ENCODE measurements around the gene SCAI.
A peak's percentile ranks its signal among the peaks of the same experiment; 100 is the strongest.
"Not testable (repeated sequence)": the region's sequence is repeated elsewhere in the genome, so short reads cannot be mapped to it uniquely, and the experiment has no call there.

SCAI gene

GRCh38 chr9:125143377-125144090 lies at the start of gene SCAI:
Gene SCAI, minus strand, starts transcription at chr9:125143528. Its CDS starts 91 bp downstream, at chr9:125143437.
- DNase-seq (ENCODE audit: low read depth): peak; percentile 95

DNA sequence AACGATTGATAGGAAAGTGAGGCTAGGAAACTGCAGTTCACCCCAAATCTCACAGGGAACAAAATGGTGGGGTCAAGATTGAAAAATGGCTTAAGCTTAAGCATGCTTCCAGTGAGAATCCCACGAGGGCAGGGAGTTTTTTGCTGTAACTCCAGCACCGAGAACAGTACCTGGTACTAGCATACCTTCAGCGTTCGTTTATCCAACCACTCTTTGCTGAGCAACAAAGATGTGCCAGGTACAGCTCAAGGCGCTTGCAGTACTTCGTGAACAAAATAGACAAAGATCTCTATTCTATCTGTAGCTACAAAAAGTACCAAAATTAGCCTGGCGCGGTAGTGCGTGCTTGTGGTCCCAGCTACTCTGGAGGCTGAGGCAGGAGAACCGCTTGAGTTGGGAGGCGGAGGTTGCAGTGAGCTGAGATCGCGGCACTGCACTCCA lies 47.1 kb upstream of the SCAI start:
- no peak for DNase-seq (ENCODE audit: low read depth)

DNA sequence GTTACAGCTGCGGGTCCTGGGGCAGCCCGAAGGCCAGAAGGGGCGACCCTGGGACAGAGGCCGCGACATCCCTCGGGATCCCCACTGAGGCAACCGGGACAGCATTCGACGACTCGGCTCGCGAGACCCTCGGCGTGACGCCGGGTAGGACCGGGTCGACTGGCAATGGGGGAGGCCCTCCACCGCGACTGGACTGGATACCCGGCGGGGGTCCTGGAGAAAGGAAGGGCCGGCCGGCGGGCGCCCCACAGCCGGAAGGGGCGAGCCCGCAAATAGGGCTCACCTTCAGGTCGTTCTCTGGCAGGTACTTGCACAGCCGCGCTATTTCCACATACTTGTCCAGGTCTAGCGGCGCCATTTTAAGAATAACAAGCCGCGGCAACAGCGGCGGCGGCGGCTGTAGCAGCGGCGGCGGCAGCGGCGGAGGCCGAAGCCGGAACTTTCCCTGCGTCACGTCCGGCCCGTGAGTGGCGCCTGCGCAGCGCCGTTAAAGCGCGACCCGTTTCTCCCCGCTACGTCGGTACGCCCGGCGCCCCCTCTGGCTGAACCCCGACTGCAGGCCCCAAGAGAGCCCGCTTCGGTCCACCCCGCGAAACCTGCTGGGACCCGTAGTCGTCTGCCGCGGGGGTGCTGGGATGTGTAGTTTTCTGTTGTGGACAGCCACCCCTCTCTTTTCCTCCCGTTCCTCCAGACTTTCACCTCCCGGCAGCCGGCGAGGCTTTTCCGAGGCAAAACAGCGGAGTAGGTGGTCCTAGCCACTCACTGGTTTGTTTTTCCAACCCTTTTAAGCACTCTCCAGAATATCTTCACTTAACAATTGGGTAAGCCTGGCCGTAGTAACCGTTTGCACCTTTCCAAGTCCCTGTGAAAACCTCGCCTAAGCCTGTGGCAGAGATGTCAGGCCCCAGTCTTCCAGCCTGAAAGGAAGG lies 46.3 kb upstream of the SCAI start, which contains the start of gene PPP6C:
Gene PPP6C, minus strand, starts transcription at position 443 of the 929 bp plus-strand sequence. Its CDS starts 85 bp downstream, at position 358.
- DNase-seq (ENCODE audit: low read depth): peak; percentile 94

DNA sequence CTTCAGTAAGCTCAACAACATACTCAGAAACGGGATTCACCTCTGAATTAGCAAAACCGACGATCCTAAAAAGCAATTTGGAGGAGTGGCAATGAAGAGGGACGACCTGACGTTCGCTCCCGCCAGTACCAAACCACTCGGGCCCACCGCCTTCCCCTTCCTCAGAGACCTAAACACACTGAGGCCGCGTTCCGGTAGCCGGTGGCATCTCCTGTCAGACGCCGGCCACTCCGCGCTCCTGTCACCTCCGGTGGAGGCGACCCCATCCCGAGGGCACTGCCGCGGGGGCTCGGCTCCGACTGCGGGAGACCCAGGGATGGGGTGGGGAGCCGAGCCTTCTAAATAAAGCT lies 45.7 kb upstream of the SCAI start:
- DNase-seq (ENCODE audit: low read depth): peak; percentile 6

DNA sequence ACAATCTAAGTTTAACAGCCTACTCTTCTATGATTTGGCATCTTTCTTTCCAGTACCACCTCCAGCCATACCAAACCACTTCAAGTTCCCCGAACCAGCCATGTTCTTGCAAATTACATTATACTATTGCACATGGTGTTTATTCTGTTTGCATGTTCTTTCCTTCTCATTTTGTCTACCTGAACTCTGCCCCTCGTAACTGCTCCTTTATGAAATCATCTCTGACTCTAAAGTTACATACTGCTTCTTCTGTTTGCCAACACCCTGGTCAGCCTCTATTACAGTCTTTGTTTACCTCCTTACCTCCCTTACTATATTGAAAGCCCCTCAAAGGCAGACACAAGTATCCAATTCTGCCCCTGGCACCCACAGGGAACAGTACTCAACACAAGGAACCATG lies 40.2 kb upstream of the SCAI start:
- no peak for DNase-seq (ENCODE audit: low read depth)

DNA sequence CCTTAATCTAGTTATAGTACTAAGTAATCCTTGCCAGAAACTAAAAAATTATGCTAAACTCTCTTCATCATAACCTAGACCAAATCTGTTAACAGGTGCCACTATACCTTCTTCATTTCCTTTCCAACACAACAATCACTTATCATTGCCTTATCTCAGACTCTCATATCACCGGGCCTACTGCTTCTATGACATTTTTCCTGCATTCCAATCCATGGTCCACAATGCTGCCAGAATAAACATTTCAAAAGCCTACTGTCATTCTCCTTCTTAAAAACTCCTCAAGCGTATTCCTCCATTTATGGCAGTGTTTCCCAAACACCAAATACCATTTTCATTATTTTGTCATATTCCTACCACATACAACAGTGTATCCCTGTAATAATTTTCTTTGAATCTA lies 39.7 kb upstream of the SCAI start:
- no peak for DNase-seq (ENCODE audit: low read depth)

DNA sequence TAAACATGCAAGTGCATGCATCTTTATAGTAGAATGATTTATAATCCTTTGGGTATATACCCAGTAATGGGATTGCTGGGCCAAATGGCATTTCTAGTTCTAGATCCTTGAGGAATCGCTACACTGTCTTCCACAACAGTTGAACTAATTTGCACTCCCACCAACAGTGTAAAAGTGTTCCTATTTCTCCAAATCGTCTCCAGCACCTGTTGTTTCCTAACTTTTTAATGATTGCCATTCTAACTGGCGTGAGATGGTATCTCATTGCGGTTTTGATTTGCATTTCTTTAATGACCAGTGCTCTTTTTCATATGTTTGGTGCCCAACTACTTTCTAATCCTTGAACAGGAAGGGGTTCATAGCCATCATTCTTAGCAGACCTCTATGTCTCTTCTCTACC lies 38.4 kb upstream of the SCAI start:
- DNase-seq (ENCODE audit: low read depth): not testable (repeated sequence)

DNA sequence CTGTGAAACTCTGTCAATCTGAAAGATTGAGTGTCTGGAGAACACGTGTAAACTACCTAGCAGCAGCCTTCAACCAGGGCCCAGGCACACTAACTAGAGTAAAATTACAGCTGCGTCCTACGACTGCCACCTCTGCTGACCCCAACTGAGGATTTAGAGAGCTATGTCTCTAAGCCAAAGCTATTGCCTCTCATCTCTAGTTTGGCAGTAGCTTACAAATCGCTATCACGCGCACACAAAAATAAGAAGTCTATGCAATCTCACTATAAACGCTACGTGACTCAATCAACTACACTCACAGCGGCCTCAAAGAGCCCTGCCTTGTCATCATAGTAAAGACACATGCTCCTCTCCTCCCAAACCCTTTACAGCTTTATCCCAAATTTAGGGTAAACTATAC lies 37.5 kb upstream of the SCAI start:
- no peak for DNase-seq (ENCODE audit: low read depth)

DNA sequence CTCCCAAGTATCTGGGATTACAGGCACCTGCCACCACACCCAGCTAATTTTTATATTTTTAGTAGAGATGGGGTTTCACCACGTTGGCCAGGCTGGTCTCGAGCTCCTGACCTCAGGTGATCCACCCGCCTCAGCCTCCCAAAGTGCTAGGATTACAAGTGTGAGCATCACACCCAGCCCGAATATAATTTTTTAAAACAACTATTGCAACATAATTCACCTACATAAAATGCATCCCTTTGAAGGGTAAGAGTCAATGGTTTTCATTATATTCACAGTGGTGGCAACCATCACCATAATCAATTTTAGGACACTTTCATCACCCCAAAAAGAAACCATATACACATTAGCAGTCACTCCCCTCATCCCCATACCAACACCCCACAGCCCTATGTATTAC lies 36.4 kb upstream of the SCAI start:
- not testable (repeated sequence) for DNase-seq (ENCODE audit: low read depth)

DNA sequence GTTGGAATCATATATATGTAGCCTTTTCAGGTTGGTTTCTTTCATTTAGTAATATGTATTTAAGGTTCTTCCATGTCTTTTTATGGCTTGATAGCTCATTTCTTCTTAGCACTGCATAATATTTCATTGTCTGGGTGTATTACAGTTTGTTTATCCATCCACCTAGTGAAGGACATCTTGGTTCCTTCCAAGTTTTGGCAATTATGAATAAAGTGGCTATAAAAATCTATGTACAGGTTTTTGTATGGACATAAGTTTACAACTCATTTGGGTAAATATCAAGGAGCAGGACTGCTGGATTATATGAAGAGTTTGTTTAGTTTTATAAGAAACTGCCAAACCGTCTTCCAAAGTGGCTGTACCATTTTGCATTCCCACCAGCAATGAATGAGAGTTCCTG lies 34.6 kb upstream of the SCAI start:
- no peak for DNase-seq (ENCODE audit: low read depth)

GRCh38 chr9:125176636-125177035 lies 33.3 kb upstream of the SCAI start:
- DNase-seq (ENCODE audit: low read depth): no peak

DNA sequence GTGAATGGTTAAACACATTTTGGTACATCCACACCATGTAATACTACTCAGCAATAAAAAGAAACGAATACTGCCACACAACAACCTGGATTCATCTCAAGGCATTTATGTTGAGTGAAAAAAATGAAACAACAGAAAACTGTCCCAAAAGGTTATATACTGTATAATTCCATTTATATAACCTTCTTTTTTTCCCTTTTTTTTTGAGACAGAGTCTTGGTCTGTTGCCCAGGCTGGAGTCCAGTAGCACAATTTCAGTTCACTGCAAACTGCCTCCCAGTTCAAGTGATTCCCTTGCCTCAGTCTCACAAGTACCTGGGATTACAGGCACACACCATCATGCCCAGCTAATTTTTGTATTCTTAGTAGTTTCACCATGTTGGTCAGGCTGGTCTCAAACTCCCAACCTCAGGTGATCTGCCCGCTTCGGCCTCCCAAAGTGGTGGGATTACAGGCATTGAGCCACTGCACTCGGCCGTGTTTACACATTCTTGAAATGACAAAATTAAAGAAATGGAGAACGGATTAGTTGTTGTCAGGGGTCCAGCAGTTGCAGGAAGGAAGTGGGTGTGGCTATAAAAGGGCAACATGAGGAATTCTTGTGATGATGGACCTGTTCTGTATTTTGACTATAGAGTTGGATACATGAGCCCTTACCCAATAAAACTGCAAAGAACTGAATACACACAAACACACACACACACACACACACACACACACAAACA lies 28.9 kb upstream of the SCAI start:
- no peak for DNase-seq (ENCODE audit: low read depth)

GRCh38 chr9:125169895-125170294 lies 26.6 kb upstream of the SCAI start:
- no peak for DNase-seq (ENCODE audit: low read depth)

GRCh38 chr9:125166762-125167161 lies 23.4 kb upstream of the SCAI start:
- no peak for DNase-seq (ENCODE audit: low read depth)

DNA sequence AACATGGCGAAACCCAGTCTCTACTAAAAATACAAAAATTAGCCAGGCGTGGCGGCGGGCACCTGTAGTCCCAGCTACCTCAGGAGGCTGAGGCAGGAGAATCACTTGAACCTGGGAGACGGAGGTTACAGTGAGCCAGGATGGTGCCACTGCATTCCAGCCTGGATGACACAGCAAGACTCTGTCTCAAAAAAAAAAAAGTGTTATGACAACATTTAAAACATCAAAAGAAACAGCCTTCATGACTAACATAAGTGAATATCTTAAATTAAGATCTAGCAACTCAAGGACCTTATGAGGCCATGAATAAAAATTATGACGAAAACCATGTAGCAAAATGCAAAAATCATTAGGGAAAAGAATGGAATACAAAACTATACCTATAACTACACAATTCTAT lies 19.6 kb upstream of the SCAI start:
- DNase-seq (ENCODE audit: low read depth): not testable (repeated sequence)

GRCh38 chr9:125161284-125161918 lies 18.1 kb upstream of the SCAI start:
- DNase-seq (ENCODE audit: low read depth): no peak

GRCh38 chr9:125160750-125161149 lies 17.4 kb upstream of the SCAI start:
- no peak for DNase-seq (ENCODE audit: low read depth)

- DNase-seq (ENCODE audit: low read depth): no peak
Measured at GRCh38 chr9:125156551-125156950, 13.2 kb upstream of the SCAI start.

DNA sequence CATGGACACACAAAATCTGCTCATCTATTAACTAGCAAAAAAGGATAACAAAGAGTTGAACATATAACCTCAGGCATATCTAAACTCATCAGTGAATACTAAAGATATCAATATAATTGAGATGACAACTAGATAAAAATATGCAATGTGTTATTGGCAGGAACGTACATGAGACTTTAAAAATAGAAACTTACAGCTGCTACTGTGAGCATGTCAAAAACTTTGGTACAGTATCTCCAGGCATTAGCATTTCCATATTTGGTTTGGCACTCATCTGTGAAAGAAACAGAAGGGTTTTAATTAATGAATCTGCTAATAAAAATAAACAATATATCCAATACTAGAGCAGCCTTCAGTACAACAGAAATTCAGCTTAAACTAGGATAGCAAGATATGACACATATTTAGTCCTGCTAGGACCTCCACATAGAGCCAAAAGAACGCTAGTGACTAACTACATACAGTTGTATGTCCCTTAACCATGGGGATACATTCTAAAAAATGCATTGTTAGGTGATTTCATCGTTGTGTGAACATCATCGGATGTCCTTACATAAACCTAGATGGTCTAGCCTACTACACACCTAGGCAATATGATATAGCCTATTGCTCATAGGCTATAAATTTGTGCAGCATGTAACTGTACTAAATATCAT lies 10.5 kb upstream of the SCAI start:
- DNase-seq (ENCODE audit: low read depth): no peak

DNA sequence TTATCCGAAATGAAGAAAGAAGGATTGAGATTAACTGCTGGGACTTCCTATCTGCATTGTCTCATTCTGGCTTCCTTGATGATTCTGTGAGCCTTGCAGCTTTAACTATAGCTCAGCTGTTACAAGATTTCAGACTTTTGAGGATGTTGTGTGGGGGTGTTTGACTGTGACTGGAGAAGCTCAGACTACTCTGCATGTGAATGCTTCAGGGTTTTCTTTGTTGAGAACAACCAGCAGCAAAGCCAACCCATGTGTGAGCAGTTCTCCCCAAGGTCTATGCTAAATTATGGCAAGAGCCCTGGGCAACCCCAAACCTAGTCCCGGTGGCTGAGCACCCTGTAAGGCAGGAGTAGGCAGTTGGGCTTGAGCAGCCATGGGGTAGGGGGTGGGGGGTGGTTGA lies 8.4 kb upstream of the SCAI start:
- no peak for DNase-seq (ENCODE audit: low read depth)

Data from stimulated activated CD8-positive, alpha-beta memory T cell treated with anti-CD3 and anti-CD28 coated beads, Interleukin-15, amount 100 ng/mL, for 1 hour (primary cell).